Effector memory CD4-positive, alpha-beta T cell (primary cell): ENCODE measurements around the gene CLDN6.

Experiments used
- DNase-seq, 3 donors: peaks; one replicate each; pipeline ENCODE4 v3.0.0-alpha.2; 2020
- H3K27ac ChIP-seq: 2 replicates; pipeline ENCODE4 v1.7.0; 2013; ENCODE audit warnings: mild to moderate bottlenecking, low read length, moderate library complexity; ENCODE audit not compliant: insufficient read depth, poor library complexity, severe bottlenecking
- H3K27me3 ChIP-seq: replicated peaks from 2 replicates; pipeline ENCODE4 v1.7.0; 2013; ENCODE audit warnings: mild to moderate bottlenecking, low read length; ENCODE audit not compliant: insufficient read depth, control insufficient read depth, poor library complexity, severe bottlenecking
- H3K36me3 ChIP-seq: 2 replicates; pipeline ENCODE4 v1.7.0; 2013; ENCODE audit warnings: mild to moderate bottlenecking, low read length, moderate library complexity; ENCODE audit not compliant: control insufficient read depth, insufficient read depth
- H3K4me1 ChIP-seq: 2 replicates; pipeline ENCODE4 v1.7.0; 2013; ENCODE audit warnings: low read length, mild to moderate bottlenecking; ENCODE audit not compliant: control insufficient read depth, insufficient read depth, poor library complexity, severe bottlenecking
- H3K4me3 ChIP-seq: 2 replicates; pipeline ENCODE4 v1.7.0; 2013; ENCODE audit warnings: low read length, low read depth, mild to moderate bottlenecking; ENCODE audit not compliant: insufficient read depth, poor library complexity, severe bottlenecking
- H3K9me3 ChIP-seq: 2 replicates; pipeline ENCODE4 v1.7.0; 2013; ENCODE audit warnings: mild to moderate bottlenecking, low read length, moderate library complexity; ENCODE audit not compliant: control insufficient read depth

CLDN6 gene

DNA sequence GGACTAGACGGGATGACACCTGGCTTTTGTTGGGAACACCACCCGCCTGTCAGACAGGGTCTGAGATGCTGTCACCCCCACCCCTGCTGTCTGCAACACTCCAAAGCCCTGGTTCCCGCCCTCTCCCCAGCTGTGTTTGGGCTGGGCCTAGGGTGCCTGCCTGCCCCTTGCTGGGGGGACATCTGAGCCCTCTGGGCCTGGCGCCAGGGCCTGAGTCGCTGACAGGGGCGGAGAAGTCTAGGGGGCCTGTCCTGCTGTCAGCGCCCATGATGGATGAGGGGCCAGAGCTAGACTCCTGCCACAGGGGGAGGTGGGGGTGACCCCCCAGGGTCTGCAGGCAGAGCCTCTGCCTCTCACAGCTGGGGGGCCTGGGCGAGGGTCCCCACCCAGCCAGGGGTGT lies 30.1 kb downstream of the CLDN6 start:
- no peak for DNase-seq
- Histone ChIP-seq H3K9me3 (no peaks in the 10 kb centered on the region), H3K36me3 (no peaks in the 10 kb centered on the region), H3K27ac (no peak overlapping the region), H3K4me3 (no peak overlapping the region), H3K27me3 (no peaks in the 10 kb centered on the region), H3K4me1 (peaks cover 5% of the 10 kb centered on the region)

DNA sequence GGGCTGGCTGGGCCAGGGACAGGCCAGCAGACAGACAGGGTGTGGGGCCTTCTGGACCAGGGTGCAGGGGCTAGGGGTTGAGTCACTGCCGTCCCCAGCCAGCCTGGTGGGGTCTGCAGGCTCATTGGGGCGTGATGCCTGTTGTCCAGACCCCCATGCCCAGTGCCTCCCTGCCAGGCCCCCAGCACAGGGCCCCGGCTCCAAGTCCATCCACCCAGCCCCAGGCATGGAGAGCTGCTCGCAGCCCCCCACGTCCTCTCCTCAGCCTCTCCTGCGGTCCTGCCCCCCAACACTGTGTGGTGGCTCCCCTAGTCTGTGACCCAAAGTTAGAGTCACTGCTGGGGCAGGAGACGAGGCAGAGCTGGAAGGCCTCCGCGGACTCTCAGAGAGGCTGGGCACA lies 30.7 kb downstream of the CLDN6 start:
- Histone ChIP-seq H3K27me3 (no peaks in the 10 kb centered on the region), H3K27ac (no peak overlapping the region), H3K9me3 (no peaks in the 10 kb centered on the region), H3K4me1 (peaks cover 5% of the 10 kb centered on the region), H3K4me3 (no peak overlapping the region), H3K36me3 (no peaks in the 10 kb centered on the region)
- no peak for DNase-seq

GRCh38 chr16:2986623-2987188 lies 31.3 kb downstream of the CLDN6 start:
- Histone ChIP-seq H3K27me3 (no peaks in the 10 kb centered on the region), H3K36me3 (no peaks in the 10 kb centered on the region), H3K27ac (no peak overlapping the region), H3K9me3 (no peaks in the 10 kb centered on the region), H3K4me1 (peaks cover 5% of the 10 kb centered on the region), H3K4me3 (no peak overlapping the region)
- DNase-seq, result no peak

GRCh38 chr16:2985893-2986355 lies 32.1 kb downstream of the CLDN6 start:
- Histone ChIP-seq H3K36me3 (no peaks in the 10 kb centered on the region), H3K27me3 (no peaks in the 10 kb centered on the region), H3K27ac (no peak overlapping the region)

DNA sequence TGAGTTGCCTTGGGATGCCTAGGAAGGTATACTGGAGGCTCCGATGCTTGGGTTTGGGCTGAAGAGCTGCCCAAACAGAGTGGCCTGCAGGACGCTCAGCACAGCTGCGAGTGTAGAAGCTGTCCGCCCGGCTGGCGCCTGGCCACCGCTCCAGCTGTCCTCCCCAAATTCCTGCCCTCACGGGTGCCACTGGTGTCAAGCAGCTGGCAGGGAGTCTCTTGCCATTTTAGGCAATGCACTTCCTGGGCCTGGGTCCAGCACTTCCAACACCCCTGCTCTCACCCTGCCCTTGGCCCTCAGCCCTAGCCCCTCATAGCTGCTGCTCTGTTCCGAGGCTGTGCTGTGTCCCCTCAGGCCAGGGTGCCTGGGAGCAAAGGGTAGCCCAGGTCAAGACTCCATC lies 32.5 kb downstream of the CLDN6 start:
- Histone ChIP-seq H3K4me3 (no peak overlapping the region), H3K27ac (no peak overlapping the region), H3K27me3 (no peaks in the 10 kb centered on the region), H3K9me3 (no peaks in the 10 kb centered on the region), H3K36me3 (no peaks in the 10 kb centered on the region), H3K4me1 (peaks cover 5% of the 10 kb centered on the region)
- DNase-seq, result no peak

More at GRCh38 chr16:2985893-2986355, 32.1 kb downstream of the CLDN6 start:
- Histone ChIP-seq H3K9me3 (no peaks in the 10 kb centered on the region), H3K4me3 (no peak overlapping the region), H3K4me1 (peaks cover 5% of the 10 kb centered on the region)
- DNase-seq, result no peak

DNA sequence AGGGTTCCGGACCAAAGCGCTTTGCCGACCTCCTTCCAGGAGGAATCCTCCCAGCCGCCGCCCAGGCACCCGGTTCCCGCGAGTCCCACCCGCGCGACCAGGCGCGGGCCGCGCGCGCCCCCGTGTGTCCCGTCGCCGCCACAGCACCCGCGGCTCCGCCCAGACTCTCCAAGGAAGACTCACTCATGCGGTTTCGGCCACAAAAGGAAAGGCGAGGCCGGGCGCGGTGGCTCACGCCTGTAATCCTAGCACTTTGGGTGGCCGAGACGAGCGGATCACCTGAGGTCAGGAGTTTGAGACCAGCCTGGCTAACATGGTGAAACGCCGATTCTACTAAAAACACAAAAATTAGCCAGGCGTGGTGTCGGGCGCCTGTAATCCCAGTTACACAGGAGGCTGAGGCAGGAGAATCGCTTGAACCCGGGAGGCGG lies 34.3 kb downstream of the CLDN6 start:
- H3K4me3 ChIP-seq, result no peak overlapping the region
- peak; percentile 29 to 56 (median 43) for DNase-seq
- no peaks in the 10 kb centered on the region for H3K27me3 ChIP-seq
- H3K4me1 ChIP-seq, result peaks cover 12% of the 10 kb centered on the region
- H3K36me3 ChIP-seq, result no peaks in the 10 kb centered on the region
- H3K27ac ChIP-seq, result no peak overlapping the region
- no peaks in the 10 kb centered on the region for H3K9me3 ChIP-seq

- H3K4me3 ChIP-seq, result no peak overlapping the region
- H3K27ac ChIP-seq, result no peak overlapping the region
- H3K9me3 ChIP-seq, result no peaks in the 10 kb centered on the region
- no peaks in the 10 kb centered on the region for H3K36me3 ChIP-seq
- no peaks in the 10 kb centered on the region for H3K27me3 ChIP-seq
- DNase-seq, result no peak
- H3K4me1 ChIP-seq, result peaks cover 12% of the 10 kb centered on the region
These were observed 35.6 kb downstream of the CLDN6 start for GRCh38 chr16:2982402-2982801.

DNA sequence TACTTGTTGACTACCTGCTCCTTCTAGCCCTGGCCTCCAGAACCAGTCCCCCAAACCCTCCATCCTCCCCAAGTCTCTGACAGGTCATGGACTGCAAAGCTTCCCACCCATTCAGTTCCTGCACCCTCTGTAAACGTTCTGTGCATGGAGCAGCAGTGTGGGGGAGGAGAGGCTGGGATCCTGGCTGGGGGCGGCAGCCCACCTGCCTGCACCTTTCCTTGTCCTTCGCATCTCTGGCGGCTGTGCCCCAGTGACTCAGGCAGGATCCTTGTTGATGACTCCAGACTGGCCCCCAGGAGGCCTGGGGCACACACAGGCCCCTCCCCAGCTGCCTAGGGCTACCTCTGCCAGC lies 36.1 kb downstream of the CLDN6 start:
- Histone ChIP-seq H3K36me3 (no peaks in the 10 kb centered on the region), H3K27ac (no peak overlapping the region), H3K4me3 (no peak overlapping the region), H3K27me3 (no peaks in the 10 kb centered on the region), H3K9me3 (no peaks in the 10 kb centered on the region), H3K4me1 (peaks cover 12% of the 10 kb centered on the region)
- DNase-seq, result no peak

GRCh38 chr16:2981177-2981898 lies 36.6 kb downstream of the CLDN6 start:
- H3K4me3 ChIP-seq, result no peak overlapping the region
- peak overlapping the region; percentile 83 for H3K27ac ChIP-seq
- peaks cover 12% of the 10 kb centered on the region for H3K4me1 ChIP-seq

More at GRCh38 chr16:2981177-2981898, 36.6 kb downstream of the CLDN6 start:
- no peak for DNase-seq
- H3K9me3 ChIP-seq, result no peaks in the 10 kb centered on the region
- H3K27me3 ChIP-seq, result no peaks in the 10 kb centered on the region
- no peaks in the 10 kb centered on the region for H3K36me3 ChIP-seq
